Stimulated activated CD8-positive, alpha-beta memory T cell treated with anti-CD3 and anti-CD28 coated beads, Interleukin-4, amount 100 ng/mL, for 1 hour (primary cell): ENCODE data around the gene SDK2.

Experiments used
- DNase-seq, 2 donors: peaks; one replicate each; pipeline ENCODE4 v3.0.0-alpha.2; 2020; ENCODE audit warnings: low read depth in 2 of 2, low spot score in 1 of 2

SDK2 gene

GRCh38 chr17:73654241-73654640 lies 10.0 kb upstream of the SDK2 start:
- no peak for DNase-seq

GRCh38 chr17:73653810-73654209 lies 9.6 kb upstream of the SDK2 start:
- DNase-seq: no peak

- DNase-seq: no peak
Observed at GRCh38 chr17:73652886-73653480, 8.7 kb upstream of the SDK2 start.

DNA sequence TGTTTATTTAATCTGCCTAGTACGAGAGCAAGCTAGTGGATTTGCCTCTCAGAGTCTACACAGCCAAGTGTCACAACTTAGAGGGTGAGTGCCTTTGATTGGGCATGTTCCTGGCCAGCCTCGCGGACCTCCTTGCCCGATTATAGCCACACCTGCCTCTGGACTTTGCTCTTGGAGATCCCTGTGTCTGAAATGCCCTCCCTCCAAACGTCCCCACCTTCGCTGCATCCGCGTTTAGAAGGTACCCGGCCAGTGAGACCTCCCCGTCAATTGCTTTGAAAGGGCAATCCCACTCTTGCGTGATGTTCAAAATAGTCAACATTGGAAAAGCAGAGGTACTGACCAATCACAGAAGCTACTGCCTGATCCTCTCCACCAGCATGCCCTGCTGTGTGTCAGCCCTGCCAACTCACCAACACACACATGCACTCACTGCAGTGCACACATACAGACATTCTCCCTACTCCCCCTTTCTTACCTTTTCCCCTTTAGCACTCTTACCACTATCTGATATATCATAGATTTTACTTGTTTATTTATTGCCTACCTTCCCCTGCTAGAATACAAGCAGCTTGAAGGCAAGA lies 6.5 kb upstream of the SDK2 start:
- DNase-seq: no peak

- no peak for DNase-seq
Observed at GRCh38 chr17:73650140-73650539, 5.9 kb upstream of the SDK2 start.

DNA sequence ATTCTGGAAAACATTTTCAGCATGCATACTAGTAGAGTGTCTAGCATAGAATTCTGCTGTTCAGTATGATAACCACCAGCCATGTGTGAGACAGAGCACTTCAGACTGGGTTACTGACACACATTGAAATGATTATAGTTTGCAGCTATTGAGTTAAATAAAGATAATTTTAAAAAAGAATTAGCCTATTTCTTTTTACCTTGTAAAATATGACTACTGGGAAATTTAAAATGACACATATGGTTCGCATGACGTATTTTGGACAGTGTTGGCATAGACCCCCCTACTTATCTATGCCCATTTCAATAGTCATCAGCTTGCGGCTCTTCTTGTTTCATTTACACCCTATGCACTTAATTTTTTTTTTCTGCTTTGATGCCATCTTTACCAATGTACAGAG lies 4.7 kb upstream of the SDK2 start:
- DNase-seq: no peak

DNA sequence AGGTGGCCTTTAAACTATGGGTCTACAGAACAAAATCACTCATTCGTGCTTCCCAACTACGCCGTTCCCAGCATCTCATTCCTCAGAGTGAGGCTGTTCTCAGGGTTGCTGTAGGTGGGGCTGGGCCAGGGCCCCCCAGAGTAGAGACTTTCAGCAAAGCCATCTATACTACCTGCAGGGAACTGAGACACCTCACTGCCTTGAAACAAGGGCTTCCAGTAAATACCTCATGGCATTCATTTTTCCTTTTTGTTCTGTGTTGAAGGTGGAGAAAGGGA lies 4.2 kb upstream of the SDK2 start:
- DNase-seq: no peak

DNA sequence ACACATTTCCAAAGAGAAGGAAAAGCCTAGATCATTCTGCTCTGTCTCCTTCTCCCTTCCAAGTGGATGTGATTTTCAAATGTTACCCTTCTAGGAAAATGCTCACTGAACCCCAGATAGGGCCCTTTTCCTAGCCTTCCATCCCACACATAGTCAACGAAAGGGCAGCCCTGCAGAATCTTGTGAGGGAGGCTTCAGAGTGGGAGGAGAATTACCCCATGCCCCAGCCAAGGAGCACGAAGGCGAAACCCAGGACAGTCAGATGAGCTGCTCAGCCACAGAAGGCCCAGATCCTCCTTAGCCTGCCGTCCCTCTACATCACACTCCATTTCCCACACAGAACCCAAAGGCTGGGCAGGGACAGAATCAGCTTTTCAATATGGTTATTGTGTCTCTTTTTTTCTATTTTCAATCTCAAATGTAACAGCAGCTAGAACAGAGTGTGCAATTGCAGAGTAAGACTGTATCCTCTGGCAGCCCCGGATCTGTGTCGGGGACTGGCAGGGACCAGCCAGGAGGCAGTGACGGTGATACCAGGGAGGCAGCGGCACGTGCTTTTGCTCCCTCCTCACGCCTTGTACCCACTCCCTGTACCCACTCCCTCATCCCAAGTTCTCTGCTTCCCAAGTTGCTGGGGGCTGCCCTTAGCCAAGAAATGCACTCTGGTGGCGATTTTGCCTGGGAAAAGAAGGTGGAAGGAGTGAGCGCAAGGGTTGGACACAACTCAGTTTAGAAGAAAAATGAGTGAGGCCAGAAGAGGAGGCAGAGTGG lies 3.7 kb upstream of the SDK2 start:
- DNase-seq: no peak

DNA sequence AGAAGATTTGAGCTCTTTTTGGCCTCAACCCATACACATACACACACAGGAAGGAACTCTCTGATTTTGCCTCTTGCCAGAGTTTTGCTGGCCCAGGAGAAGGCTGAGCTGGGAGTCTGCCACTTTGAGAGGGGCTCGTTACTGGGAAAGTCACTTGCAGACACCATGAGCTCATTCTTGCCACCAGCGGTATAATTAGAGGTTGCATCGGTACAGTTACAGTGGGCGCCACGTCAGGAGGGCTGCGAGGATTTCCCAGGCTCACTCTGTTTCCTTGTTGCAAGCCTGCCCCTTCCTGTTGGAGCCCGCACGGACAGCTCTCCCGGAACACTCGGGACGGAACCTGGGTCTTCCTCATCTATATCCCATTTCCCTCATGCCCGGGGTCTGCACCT lies 3.1 kb upstream of the SDK2 start:
- no peak for DNase-seq

- DNase-seq: no peak
Observed at GRCh38 chr17:73646409-73647300, 2.4 kb upstream of the SDK2 start.

- DNase-seq: no peak
Observed at GRCh38 chr17:73645050-73645871, 1.0 kb upstream of the SDK2 start.

GRCh38 chr17:73643852-73644144 lies 447 bp downstream of the SDK2 start:
- no peak for DNase-seq

GRCh38 chr17:73643001-73643851 lies 1.0 kb downstream of the SDK2 start:
- DNase-seq: peak in 1 of 2 donors; percentile 17

GRCh38 chr17:73642659-73643000 lies 1.6 kb downstream of the SDK2 start:
- DNase-seq: no peak

DNA sequence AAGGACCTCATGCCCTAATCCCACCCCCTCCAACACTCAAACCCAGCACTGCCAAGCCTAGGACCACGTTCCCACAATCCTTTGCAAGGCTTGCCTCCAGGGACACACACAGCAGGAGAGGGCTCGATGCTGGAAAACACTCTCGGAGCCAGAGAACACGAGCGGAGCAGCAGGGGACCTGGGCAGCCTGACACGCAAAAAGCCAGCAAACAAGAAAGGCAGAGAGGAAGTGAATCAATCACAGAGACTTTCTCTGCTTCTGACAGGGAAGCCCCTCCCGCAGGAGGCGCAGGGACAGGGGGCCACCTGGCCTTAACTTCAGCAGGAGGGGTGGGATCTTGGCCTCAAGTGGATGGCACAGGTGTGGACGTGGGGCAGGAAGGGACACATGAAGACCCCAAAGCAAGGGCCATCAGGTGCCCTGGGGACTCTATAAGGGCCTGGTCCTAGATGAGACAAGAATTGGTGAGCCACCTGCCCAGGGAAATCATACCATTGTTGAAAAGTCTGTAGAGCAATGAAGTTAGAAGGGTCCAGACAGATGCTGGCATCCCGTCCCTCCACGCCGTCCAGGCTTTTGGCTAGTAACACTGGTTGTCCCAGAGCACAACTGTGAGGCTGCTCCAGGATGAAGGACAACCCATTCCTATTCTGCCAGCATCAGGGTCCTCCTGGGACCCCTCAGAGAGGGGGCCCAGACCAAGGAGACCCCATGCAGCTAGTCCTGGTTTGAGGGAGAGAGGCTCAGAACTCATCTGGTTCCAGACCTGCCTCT lies 2.2 kb downstream of the SDK2 start:
- DNase-seq: no peak

DNA sequence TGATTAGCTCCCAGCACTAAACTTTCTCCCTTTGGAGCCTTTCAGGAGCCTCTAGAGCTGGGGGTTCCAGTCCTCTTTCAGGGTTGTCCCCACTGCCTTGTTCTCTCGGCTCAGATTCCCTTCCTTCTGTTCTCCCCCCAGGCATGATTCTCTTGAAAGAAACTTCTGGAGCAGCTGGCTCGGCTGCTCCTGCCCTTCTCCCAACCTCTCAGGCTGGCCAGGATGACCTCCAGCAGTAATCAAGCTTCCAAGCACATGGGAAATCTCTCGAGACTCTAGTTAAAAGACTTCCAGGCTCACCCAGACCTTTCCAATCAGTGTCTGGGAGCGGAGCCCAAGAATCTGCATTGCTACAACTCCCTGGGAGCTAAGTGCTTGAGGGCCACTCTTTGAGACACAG lies 3.6 kb downstream of the SDK2 start:
- DNase-seq: no peak

DNA sequence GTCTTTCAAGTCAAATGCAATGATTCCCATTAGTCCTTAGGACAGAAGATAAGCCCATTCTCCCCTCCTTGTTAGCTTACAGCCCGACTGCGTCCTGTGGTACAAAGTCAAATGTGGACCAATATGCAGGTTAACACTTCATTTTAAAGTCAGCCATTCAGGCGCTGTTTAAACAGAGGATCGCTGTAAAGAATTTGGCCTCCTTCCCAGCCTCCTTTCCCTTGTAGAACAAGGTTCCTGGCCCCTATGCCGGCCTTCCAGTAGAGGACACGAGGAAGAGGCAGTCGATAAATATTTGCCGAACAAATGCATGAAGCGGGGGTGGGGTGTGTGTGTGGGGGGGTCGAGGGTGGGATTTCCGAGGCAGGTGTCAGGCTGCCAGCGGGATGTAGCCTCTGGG lies 4.3 kb downstream of the SDK2 start:
- no peak for DNase-seq

DNA sequence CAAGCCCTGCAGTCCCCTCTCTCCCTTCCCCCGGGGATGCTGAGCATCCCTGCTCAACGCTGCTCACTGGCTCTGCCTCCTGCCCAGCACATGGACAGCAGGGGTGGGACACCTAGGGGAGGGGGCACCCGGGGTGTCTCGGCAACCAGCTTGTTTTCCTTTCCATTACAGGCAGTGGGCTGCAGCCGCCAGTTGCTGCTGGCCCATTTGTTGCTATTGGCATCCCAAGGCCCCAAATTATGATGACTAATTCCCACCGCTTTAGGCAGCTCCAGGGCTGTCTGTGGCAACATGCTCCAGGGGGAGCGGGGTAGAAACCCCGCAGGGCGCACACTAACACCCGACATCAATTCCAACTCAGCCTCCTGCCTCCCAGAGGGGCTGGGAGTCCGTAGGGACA lies 4.9 kb downstream of the SDK2 start:
- DNase-seq: no peak

- DNase-seq: no peak
Observed at GRCh38 chr17:73638556-73638955, 5.7 kb downstream of the SDK2 start.

DNA sequence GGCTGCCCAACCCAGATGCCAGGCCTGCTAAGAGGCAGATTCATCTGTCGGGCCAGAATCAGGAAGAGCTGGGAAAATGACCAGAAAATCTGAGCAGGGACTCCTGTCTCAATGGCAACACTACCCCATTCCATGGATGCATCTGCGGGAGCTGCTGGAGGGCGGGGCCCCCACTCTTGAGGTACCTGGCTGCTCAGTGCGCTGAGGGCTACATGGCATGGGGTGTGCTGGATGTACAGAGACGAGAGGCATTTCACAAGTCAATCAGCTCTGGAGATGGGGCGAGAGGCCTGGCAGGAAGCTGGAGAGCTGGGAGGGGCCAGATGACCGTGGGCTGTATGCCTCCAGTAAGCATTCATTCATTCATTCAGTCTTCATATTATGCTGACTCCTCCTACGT lies 6.4 kb downstream of the SDK2 start:
- no peak for DNase-seq
